HepG2 (cell line): ENCODE results near the gene LGALS7B. TPM values are rescaled to one million over a fixed set of nuclear protein-coding genes. Genes with fewer than 3 reads are reported as not detected.
A peak's percentile ranks its signal among the peaks of the same experiment; 100 is the strongest.

ENCODE experiments used
- HHEX ChIP-seq: IDR thresholded peaks from 2 replicates; pipeline ENCODE4 v1.6.1; 2016; ENCODE audit warnings: control low read depth
- IKZF1 ChIP-seq: fragments of 450-650 bp; IDR thresholded peaks from 2 replicates; pipeline ENCODE4 v1.7.1; 2016
- IRF2 ChIP-seq: IDR thresholded peaks from 2 replicates; pipeline ENCODE4 v1.6.1; 2018; ENCODE audit warnings: missing genetic modification reagents, missing compliant biosample characterization
- JUN ChIP-seq: sonication (generic); formaldehyde crosslinking; IDR thresholded peaks from 2 replicates; pipeline ENCODE4 v1.4.0; 2020; ENCODE audit warnings: mild to moderate bottlenecking, missing genetic modification reagents
- KDM3A ChIP-seq: IDR thresholded peaks from 2 replicates; pipeline ENCODE4 v1.6.1; 2018; ENCODE audit warnings: low read depth, missing compliant biosample characterization
- NFAT5 ChIP-seq: sonication (generic); formaldehyde crosslinking; IDR thresholded peaks from 2 replicates; pipeline ENCODE4 v1.4.0; 2020; ENCODE audit warnings: missing genetic modification reagents
- TARDBP ChIP-seq: sonication (generic); formaldehyde crosslinking; IDR thresholded peaks from 2 replicates; pipeline ENCODE4 v1.8.0; 2022; ENCODE audit warnings: mild to moderate bottlenecking, missing genetic modification reagents
- TOPORS ChIP-seq: sonication (generic); formaldehyde crosslinking; IDR thresholded peaks from 2 replicates; pipeline ENCODE4 v1.8.0; 2023; ENCODE audit warnings: mild to moderate bottlenecking, missing genetic modification reagents
- ZBTB4 ChIP-seq: sonication (generic); formaldehyde crosslinking; IDR thresholded peaks from 2 replicates; pipeline ENCODE4 v1.4.0; 2020; ENCODE audit warnings: missing genetic modification reagents, mild to moderate bottlenecking, borderline replicate concordance
- ZNF207 ChIP-seq: fragments of 450-650 bp; IDR thresholded peaks from 2 replicates; pipeline ENCODE4 v1.6.1; 2016; ENCODE audit warnings: antibody characterized with exemption, borderline replicate concordance
- polyA plus RNA-seq, 8 experiments: library from polyadenylated mRNA; depleted of rRNA in 3 of 8; stranded (reverse) in 7 of 8; unstranded in 1 of 8; fragments of >200 nt; fragmentation: Illumina TruSeq in 4 of 8; extraction: Trizol in 4 of 8; gene quantifications; 2 replicates each; pipeline versions ENCODE4 v1.2.1 to v1.2.3, GENCODE V29; 2011 to 2016; ENCODE audit warnings: low read depth in 4 of 8, missing spikeins in 1 of 8, mixed read lengths in 1 of 8; ENCODE audit not compliant: insufficient read depth in 1 of 8
- total RNA-seq, 5 experiments: library from RNA; depleted of rRNA; stranded (reverse); fragments of >200 nt; fragmentation: Illumina TruSeq; extraction: Trizol; gene quantifications; 2 replicates each; pipeline ENCODE4 v1.2.3, GENCODE V29; 2016; ENCODE audit warnings: low read depth in 1 of 5
- TF ChIP-seq, protein P1 (sequence below): sonication (generic); formaldehyde crosslinking; conservative IDR thresholded peaks from 2 replicates; pipeline ENCODE4 v1.4.0; 2020; ENCODE audit warnings: missing genetic modification reagents
- TF ChIP-seq, protein P2 (sequence below): sonication (generic); formaldehyde crosslinking; IDR thresholded peaks from 2 replicates; pipeline ENCODE4 v1.5.1; 2020; ENCODE audit warnings: missing genetic modification reagents, mild to moderate bottlenecking, borderline replicate concordance
- TF ChIP-seq, protein P3 (sequence below), 2 experiments: sonication (generic) in 1 of 2; formaldehyde crosslinking in 1 of 2; IDR thresholded peaks; 2 replicates each; pipeline versions ENCODE4 v1.5.1 to v1.6.1; 2011 to 2020; ENCODE audit warnings: borderline replicate concordance in 1 of 2, low read depth in 1 of 2, low read length in 1 of 2, mild to moderate bottlenecking in 1 of 2, missing genetic modification reagents in 1 of 2, moderate library complexity in 1 of 2
- TF ChIP-seq, protein P4 (sequence below): conservative IDR thresholded peaks from 2 replicates; pipeline ENCODE4 v1.6.1; 2018; ENCODE audit warnings: missing genetic modification reagents

The LGALS7B gene
- total and polyA plus RNA-seq, 2 of the 13 experiments (the other 11 are each of a cell fraction or from before 2014, with no cell fraction given): 1.7 to 2.1 TPM

GRCh38 chr19:38759590-38760003 is 29.4 kb upstream of the LGALS7B start (continued):
- TF ChIP-seq ZBTB4 (CRISPR knock-in tag): 0 out of 2 replicates have a peak, but pooled peaks have one; percentile 65
- no peak for TF ChIP-seq IKZF1
- no peak for TF ChIP-seq HHEX (CRISPR knock-in tag)
- TF ChIP-seq TOPORS: peak; percentile 68; the same call in 1 of the 2 replicates
- TF ChIP-seq, protein P1, sequence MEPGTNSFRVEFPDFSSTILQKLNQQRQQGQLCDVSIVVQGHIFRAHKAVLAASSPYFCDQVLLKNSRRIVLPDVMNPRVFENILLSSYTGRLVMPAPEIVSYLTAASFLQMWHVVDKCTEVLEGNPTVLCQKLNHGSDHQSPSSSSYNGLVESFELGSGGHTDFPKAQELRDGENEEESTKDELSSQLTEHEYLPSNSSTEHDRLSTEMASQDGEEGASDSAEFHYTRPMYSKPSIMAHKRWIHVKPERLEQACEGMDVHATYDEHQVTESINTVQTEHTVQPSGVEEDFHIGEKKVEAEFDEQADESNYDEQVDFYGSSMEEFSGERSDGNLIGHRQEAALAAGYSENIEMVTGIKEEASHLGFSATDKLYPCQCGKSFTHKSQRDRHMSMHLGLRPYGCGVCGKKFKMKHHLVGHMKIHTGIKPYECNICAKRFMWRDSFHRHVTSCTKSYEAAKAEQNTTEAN (CRISPR knock-in tag): peak; percentile 91
- TF ChIP-seq KDM3A (CRISPR knock-in tag): no peak; the same call in 1 of the 2 replicates
- peak; percentile 59; the same call in 1 of the 2 replicates for TF ChIP-seq JUN
- TF ChIP-seq NFAT5 (CRISPR knock-in tag): no peak
- TF ChIP-seq, protein P2, sequence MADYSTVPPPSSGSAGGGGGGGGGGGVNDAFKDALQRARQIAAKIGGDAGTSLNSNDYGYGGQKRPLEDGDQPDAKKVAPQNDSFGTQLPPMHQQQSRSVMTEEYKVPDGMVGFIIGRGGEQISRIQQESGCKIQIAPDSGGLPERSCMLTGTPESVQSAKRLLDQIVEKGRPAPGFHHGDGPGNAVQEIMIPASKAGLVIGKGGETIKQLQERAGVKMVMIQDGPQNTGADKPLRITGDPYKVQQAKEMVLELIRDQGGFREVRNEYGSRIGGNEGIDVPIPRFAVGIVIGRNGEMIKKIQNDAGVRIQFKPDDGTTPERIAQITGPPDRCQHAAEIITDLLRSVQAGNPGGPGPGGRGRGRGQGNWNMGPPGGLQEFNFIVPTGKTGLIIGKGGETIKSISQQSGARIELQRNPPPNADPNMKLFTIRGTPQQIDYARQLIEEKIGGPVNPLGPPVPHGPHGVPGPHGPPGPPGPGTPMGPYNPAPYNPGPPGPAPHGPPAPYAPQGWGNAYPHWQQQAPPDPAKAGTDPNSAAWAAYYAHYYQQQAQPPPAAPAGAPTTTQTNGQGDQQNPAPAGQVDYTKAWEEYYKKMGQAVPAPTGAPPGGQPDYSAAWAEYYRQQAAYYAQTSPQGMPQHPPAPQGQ (CRISPR knock-in tag): no peak
- peak; percentile 86 for TF ChIP-seq IRF2
- TF ChIP-seq, protein P3, sequence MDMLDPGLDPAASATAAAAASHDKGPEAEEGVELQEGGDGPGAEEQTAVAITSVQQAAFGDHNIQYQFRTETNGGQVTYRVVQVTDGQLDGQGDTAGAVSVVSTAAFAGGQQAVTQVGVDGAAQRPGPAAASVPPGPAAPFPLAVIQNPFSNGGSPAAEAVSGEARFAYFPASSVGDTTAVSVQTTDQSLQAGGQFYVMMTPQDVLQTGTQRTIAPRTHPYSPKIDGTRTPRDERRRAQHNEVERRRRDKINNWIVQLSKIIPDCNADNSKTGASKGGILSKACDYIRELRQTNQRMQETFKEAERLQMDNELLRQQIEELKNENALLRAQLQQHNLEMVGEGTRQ (IDR thresholded peaks at IDR 0.05; ENCODE audit: low read depth, low read length): no peak
- TF ChIP-seq, protein P3 (CRISPR knock-in tag; IDR thresholded peaks at IDR 0.05; ENCODE audit: borderline replicate concordance): no peak
- TF ChIP-seq, protein P4, sequence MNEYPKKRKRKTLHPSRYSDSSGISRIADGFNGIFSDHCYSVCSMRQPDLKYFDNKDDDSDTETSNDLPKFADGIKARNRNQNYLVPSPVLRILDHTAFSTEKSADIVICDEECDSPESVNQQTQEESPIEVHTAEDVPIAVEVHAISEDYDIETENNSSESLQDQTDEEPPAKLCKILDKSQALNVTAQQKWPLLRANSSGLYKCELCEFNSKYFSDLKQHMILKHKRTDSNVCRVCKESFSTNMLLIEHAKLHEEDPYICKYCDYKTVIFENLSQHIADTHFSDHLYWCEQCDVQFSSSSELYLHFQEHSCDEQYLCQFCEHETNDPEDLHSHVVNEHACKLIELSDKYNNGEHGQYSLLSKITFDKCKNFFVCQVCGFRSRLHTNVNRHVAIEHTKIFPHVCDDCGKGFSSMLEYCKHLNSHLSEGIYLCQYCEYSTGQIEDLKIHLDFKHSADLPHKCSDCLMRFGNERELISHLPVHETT (CRISPR knock-in tag): no peak
- TF ChIP-seq TARDBP (CRISPR knock-in tag): peak; percentile 96
- no peak for TF ChIP-seq ZNF207
